ENCODE results near the gene ANKFN1.

ANKFN1 gene

GRCh38 chr17:56231252-56231651 lies 78.0 kb downstream of the ANKFN1 start:
- TF ChIP-seq ZFX (IDR thresholded peaks at IDR 0.05): no peak
- no peak for TF ChIP-seq CTCF (conservative IDR thresholded peaks at IDR 0.05)
- H3K27ac ChIP-seq: no peak overlapping the region

GRCh38 chr17:56231693-56232092 lies 78.4 kb downstream of the ANKFN1 start:
- TF ChIP-seq CTCF (conservative IDR thresholded peaks at IDR 0.05) (peak; percentile 27; the same call in 1 of the 2 replicates), ZFX (IDR thresholded peaks at IDR 0.05) (no peak)
- H3K27ac ChIP-seq: no peak overlapping the region

GRCh38 chr17:56244268-56244890 lies 91.1 kb downstream of the ANKFN1 start:
- no peak overlapping the region for H3K27ac ChIP-seq
- TF ChIP-seq ZFX (IDR thresholded peaks at IDR 0.05) (no peak), CTCF (conservative IDR thresholded peaks at IDR 0.05) (no peak)

- no peak for TF ChIP-seq ZFX (IDR thresholded peaks at IDR 0.05)
- TF ChIP-seq CTCF (conservative IDR thresholded peaks at IDR 0.05): no peak
Observed at GRCh38 chr17:56247816-56248215, 94.5 kb downstream of the ANKFN1 start.

GRCh38 chr17:56257075-56257474 lies 103.8 kb downstream of the ANKFN1 start:
- no peak overlapping the region for H3K27ac ChIP-seq
- no peak for TF ChIP-seq ZFX (IDR thresholded peaks at IDR 0.05)
- peak; percentile 1; the same call in 1 of the 2 replicates for TF ChIP-seq CTCF (conservative IDR thresholded peaks at IDR 0.05)

More at GRCh38 chr17:56247816-56248215, 94.5 kb downstream of the ANKFN1 start:
- H3K27ac ChIP-seq: no peak overlapping the region

GRCh38 chr17:56260376-56261002 lies 107.2 kb downstream of the ANKFN1 start:
- no peak overlapping the region for H3K27ac ChIP-seq
- TF ChIP-seq ZFX (IDR thresholded peaks at IDR 0.05) (no peak), CTCF (conservative IDR thresholded peaks at IDR 0.05) (no peak)

GRCh38 chr17:56262803-56263202 lies 109.5 kb downstream of the ANKFN1 start:
- no peak for TF ChIP-seq CTCF (conservative IDR thresholded peaks at IDR 0.05)
- no peak for TF ChIP-seq ZFX (IDR thresholded peaks at IDR 0.05)
- H3K27ac ChIP-seq: no peak overlapping the region

All from C4-2B (cell line).